PFSK-1 (cell line): ENCODE data around the gene PRIMA1.

Experiments used
- FOXP2 ChIP-seq: optimal IDR thresholded peaks from 2 replicates; pipeline ENCODE3; 2011; ENCODE audit warnings: borderline replicate concordance, control low read depth, inconsistent platforms; ENCODE audit not compliant: insufficient read depth; ENCODE audit errors: extremely low read length, extremely low read depth
- POLR2AphosphoS5 ChIP-seq: IDR thresholded peaks from 2 replicates; pipeline ENCODE4 v1.6.1; 2012; ENCODE audit warnings: low read depth, mild to moderate bottlenecking, control low read depth, low read length, moderate library complexity
- REST ChIP-seq, 2 experiments: IDR thresholded peaks; 2 replicates each; pipeline versions ENCODE4 v1.6.1 to v1.8.0; 2011 to 2012; ENCODE audit warnings: low read depth in 2 of 2, low read length in 2 of 2, control low read depth in 1 of 2, inconsistent platforms in 1 of 2, mild to moderate bottlenecking in 1 of 2, moderate library complexity in 1 of 2; ENCODE audit not compliant: insufficient read depth in 1 of 2
- TAF1 ChIP-seq: IDR thresholded peaks from 2 replicates; pipeline ENCODE4 v1.6.1; 2012; ENCODE audit warnings: low read length, control low read depth, borderline replicate concordance; ENCODE audit not compliant: insufficient read depth

GRCh38 chr14:93707475-93707874, 80.8 kb downstream of the PRIMA1 start:
- TF ChIP-seq POLR2AphosphoS5 (no peak), TAF1 (no peak), REST (IDR thresholded peaks at IDR 0.05; ENCODE audit: insufficient read depth in 1 of 2, low read depth in 2 of 2, low read length in 2 of 2) (no peak), FOXP2 (no peak)
